NOMO-1 treated with dmso at 0.1 percent for 144 hours (cell line): ENCODE results near the gene ZFPM1.

Experiments used
- DNase-seq: peaks from one replicate; lab custom pipeline; 2025; ENCODE audit not compliant: unreplicated experiment; lab: John Stamatoyannopoulos, UW

Gene ZFPM1

DNA sequence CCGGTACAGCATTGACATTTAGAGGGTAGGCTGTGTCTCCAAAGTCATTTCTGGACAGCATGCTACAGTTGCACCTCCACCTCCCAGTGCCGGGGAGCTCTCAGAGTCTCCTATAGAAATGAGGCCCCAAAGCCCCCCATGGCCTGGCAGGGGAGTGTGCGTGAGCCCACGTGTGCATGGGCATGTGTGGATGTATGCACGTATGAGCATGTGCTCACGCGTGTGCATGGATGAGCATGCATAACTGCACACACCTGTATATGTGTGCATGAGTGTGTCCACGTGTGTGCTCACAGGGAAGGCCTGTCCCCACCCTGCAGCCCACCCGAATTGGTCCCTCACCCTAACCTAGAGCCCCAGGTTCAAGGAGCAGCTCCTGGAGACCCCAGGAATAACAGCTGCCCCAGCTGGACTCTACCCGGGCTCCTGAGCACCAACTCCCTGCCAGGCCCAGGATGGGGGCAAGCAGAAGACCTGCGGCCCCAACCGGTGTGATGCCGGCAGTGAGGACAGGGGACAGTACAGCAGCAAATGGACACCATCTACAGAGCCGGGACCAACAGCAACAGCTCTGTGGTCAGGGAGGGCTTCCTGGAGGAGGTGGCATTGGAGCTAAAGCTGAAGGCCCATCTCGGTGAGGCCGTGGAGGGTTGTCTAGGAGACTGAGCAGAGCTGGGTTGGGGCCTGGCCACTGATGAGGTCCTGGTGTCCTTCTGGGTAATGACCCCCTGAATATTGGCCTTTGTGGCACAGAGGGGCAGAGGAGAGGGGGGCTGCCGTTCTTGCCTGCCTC is 35.2 kb upstream of the ZFPM1 start:
- no peak for DNase-seq

DNA sequence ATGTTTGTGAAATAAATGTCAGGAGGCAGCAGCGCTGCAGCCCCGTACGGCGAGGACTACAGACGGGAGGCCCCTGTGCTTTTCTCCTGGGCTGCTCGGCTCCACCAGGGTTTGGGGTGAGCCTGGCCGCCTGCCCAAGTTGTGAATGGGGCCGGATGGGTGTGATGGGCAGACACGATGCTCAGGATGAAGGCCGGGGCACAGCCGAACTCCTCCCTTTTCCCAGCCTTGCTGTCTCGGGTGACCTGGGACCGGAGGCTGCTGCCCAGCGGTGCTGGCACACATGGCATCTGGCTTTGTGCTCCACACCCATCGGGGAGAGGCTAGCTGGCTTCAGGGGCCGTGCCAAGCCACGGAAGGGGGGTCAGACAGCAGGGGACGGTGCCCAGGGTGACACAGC is 34.2 kb upstream of the ZFPM1 start:
- DNase-seq, result no peak

DNA sequence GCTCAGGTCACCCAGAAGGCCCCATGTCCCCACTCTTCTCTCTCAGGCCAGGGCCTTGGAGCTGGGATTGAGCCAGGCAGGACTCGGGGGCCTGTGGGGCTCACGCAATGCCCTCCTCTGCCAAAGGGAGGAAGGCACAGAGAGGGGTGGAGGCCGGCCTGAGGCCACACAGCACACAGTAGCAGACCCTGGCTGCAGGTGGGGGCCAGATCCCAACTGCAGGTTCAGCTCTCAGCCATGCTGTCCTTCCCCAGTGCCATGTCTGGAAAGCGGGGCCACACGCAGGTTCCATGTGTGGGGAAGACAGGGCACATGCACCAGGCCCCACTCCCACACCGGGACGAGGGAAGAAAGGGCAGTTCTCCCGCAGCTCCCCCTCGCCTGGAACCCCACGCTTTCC is 33.3 kb upstream of the ZFPM1 start:
- DNase-seq, result no peak

DNA sequence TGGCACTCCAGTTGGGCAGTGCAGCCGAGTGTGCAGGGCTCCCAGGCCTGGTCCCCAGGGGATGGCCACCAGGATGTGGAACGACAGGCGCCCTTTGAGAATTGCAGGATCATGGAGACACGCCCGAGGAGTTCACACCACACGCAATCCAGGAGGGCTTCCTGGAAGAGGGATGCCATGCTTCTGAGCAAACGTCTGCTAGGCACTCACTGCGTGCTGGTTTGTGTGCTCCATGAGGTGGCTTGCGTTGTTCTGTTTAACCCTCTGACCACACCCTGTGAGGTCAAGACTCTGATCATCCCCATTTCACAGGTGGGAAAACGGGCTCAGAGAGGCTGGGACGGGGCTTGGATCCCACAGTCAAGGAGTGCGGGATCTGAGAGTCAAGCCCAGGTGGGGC is 32.6 kb upstream of the ZFPM1 start:
- no peak for DNase-seq

DNA sequence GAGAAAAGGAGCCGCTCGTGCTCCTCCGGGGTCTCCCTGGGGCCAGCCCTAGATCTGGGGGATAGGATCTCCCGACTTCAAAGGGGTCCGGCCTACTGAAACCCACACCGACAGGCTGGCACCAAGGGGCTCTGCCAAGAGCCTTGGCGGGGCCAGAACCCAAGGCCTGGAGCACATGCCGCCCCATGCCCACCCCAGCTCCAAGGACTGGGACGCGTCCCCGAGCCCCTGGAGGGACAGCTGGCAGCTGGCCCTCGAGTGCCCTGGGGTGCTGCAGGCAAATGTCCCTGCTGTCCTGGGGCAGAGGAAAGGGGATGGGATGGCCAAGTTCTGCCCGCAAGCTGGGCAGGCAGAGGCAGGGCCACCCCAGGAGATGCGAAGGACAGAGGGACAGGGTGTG is 31.8 kb upstream of the ZFPM1 start:
- DNase-seq, result no peak

DNA sequence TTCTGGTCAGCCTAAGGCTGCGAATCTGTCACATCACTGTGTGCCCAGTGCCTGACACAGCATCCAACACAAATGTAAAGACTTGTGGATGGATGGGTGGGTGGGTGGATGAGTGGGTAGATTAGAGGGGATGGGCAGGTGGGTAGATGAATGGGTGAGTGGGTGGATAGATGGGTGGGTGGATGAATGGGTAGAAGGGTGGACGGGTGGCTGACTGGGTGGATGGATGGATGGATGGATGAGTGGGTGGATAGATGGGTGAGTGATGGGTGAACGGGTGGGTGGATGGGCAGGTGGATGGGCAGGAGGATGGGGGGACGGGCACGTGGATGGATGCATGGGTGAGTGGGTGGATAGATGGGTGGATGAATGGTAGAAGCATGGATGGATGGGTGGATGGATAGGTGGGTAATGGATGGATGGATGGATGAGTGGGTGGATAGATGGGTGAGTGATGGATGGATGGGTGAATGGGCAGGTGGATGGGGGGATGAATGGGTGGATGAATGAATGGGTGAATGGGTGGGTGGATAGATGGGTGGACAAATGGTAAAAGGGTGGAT is 31.1 kb upstream of the ZFPM1 start:
- DNase-seq, result no peak

DNA sequence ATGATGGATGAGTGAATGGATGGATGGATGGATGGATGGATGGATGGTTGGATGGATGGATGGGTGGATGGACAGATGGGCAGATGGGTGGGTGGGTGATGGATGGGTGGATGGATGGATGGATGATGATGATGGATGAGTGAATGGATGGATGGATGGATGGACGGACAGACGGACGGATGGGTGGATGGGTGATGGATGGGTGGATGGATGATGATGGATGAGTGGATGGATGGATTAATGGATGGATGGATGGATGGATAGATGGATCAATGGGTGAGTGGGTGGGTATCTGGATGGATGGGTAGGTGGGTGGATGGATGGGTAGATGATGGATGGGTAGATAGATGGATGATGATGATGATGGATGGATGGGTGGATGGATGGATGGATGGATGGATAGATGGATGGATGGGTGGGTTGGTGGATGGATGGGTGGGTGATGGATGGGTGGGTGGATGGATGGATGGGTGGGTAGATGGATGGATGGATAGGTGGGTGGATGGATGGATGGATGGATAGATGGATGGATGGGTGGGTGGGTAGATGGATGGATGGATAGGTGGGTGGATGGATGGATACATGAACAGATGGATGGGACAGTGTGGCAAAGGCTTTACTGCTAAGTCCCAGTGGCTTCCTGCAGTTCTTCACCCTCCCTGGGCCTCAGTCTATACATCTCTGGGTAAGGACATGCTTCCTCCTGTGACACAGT is 30.2 kb upstream of the ZFPM1 start:
- no peak for DNase-seq

DNA sequence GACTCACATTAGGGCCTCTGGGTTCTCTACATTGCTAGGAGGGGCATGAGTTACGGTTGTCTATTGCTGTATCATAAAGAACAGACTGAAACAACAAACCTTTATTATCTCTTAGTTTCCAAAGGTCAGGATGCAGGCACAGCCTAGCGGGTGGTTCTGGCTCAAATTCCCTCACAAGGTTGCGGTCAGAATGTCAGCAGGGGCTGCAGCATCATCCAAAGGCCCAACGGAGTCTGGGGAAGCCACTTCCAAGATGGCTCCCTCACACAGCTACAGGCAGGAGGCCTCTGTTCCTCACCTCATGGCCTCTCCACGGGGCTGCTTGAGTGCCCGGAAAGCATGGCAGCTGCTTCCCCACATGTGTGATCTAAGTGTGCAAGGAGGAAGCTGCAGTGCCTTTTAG is 29.6 kb upstream of the ZFPM1 start:
- no peak for DNase-seq

DNA sequence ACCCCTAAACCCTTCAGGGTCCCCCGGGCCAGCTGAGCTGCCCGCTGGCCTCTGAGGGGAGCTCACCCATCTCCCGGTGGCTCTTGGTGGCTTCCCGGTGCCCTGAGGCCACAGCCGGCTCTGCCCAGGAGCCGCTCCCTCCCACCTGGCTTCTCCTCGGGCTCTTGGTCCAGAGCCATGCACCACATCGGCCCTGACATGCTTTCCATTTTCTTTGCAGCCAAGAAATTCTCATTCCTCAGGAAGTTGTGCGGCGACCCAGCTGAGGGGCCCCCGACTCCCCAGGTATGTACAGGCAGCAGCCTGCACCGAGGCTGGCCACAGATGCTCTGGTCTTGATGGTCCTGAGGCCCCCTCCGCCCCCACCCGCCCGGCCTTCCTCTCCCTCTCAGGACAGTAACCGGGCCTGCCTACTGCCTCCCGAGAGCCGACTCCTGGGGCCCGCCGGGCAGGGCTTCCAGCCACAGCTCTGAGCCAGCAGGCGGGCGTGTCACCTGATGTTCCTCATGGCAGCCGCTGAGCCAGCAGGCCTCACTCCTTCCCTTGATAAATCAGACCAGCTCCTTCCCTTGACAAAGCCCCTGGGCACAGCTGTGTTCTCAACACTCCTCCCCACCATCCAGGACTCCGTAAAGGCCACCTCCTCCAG is 28.4 kb upstream of the ZFPM1 start:
- no peak for DNase-seq

DNA sequence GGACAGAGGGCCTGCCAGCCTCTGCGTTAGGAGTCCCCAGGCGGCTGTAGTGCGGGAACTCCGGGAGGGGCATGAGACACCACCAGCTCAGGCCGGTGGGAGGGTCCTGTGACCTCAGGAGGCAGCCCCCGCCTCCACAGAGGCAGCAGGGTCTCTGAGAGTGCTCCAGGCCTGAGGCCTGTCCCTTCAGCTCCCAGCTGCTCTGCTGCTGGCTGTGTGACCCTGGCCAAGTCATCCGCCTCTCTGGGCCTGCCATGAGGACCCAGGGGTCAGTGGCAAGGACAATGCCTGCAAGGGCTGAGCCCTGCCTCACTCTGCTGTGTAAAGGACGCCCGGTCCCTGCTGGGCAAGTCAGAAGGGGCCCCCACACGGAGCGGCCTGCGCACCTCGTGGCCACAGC is 27.1 kb upstream of the ZFPM1 start:
- DNase-seq, result no peak

DNA sequence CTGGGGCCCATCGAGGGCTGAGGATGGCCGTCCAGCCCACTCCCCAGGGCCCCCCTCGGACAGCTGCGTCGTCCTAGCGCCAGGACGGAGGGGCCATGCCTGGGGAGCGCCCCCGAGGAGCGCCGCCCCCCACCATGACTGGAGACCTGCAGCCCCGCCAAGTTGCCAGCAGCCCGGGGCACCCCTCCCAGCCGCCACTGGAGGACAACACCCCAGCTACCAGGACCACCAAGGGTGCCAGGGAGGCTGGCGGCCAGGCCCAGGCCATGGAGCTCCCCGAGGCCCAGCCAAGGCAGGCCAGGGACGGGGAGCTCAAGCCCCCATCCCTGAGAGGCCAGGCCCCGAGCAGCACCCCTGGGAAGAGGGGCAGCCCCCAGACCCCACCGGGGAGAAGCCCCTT is 25.7 kb upstream of the ZFPM1 start:
- no peak for DNase-seq

DNA sequence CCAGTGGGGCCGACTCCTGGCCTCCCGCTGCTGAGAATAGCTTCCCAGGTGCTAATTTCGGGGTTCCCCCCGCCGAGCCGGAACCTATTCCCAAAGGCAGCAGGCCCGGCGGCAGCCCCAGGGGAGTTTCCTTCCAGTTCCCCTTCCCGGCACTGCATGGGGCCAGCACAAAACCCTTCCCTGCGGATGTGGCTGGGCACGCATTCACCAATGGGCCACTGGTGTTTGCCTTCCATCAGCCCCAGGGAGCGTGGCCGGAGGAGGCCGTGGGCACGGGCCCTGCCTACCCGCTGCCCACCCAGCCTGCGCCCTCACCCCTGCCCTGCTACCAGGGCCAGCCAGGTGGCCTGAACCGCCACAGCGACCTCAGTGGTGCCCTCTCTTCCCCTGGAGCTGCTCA is 24.9 kb upstream of the ZFPM1 start:
- no peak for DNase-seq

DNA sequence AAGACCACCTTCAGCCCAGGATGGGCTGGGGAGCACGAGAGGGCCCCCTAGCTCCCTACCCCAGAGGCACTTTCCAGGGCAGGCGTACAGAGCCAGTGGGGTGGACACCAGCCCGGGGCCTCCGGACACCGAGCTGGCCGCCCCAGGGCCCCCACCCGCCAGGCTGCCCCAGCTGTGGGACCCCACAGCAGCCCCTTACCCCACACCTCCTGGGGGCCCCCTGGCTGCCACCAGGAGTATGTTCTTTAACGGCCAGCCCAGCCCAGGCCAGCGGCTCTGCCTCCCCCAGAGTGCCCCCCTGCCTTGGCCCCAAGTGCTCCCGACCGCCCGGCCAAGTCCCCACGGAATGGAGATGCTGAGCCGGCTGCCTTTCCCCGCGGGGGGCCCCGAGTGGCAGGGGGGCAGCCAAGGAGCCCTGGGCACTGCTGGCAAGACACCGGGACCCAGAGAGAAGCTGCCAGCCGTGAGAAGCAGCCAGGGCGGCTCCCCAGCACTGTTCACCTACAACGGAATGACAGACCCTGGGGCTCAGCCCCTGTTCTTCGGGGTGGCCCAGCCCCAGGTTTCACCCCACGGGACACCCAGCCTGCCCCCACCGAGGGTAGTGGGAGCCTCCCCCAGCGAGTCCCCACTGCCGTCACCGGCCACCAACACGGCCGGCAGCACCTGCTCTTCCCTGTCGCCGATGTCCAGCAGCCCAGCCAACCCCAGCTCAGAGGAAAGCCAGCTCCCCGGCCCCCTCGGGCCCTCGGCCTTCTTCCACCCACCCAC is 24.3 kb upstream of the ZFPM1 start:
- no peak for DNase-seq

DNA sequence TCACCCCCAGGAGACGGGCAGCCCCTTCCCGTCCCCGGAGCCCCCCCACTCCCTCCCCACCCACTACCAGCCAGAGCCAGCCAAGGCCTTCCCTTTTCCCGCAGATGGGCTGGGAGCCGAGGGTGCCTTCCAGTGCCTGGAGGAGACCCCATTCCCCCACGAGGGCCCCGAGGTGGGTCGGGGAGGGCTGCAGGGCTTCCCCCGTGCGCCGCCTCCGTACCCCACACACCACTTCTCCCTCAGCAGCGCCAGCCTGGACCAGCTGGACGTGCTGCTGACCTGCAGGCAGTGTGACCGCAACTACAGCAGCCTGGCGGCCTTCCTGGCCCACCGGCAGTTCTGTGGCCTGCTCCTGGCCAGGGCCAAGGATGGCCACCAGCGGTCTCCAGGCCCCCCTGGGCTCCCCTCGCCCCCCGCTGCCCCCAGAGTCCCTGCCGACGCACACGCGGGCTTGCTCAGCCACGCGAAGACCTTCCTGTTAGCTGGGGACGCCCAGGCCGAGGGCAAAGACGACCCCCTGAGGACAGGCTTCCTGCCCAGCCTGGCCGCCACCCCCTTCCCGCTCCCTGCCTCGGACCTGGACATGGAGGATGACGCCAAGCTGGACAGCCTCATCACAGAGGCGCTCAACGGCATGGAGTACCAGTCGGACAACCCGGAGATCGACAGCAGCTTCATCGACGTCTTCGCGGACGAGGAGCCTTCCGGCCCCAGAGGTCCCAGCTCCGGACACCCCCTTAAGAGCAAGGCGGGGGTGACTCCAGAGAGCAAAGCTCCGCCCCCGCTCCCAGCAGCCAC is 23.5 kb upstream of the ZFPM1 start:
- no peak for DNase-seq

DNA sequence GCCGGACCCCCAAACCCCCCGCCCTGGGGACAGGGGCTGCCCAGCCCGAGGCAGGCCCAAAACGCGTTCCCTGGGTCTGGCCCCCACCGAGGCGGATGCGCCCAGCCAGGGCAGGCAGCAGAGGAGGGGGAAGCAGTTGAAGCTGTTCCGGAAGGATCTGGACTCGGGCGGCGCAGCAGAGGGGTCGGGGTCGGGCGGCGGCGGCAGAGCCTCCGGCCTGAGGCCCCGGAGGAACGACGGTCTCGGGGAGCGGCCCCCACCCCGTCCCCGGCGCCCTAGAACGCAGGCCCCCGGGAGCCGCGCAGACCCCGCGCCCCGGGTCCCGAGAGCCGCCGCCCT is 22.9 kb upstream of the ZFPM1 start:
- DNase-seq, result no peak

DNA sequence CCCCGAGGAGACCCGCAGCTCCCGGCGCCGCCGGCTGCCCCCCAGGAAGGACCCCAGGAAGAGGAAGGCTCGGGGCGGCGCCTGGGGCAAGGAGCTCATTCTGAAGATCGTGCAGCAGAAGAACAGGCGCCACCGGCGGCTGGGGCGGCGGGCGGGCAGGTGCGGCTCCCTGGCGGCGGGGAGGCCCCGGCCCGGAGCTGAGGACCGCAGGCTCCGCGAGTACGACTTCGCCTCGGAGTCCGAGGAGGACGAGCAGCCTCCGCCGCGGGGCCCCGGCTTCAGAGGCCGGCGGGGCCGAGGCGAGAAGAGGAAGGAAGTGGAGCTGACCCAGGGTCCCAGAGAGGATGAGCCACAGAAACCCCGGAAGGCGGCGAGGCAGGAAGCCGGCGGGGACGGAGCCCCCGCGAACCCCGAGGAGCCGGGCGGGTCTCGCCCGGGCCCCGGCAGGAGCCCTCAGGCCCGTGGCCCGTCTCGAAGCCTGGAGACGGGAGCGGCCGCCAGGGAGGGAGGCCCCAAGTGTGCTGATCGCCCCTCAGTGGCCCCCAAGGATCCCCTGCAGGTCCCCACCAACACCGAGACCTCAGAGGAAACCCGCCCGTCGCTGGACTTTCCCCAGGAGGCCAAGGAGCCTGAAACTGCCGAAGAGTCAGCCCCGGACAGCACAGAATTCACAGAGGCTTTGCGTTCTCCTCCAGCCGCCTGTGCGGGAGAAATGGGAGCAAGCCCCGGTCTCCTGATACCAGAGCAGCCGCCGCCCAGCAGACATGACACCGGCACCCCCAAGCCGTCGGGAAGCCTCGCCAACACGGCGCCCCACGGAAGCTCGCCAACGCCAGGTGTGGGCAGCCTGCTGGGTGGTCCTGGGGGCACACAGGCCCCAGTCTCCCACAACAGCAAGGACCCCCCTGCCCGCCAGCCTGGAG is 22.3 kb upstream of the ZFPM1 start:
- DNase-seq, result peak; percentile 51

DNA sequence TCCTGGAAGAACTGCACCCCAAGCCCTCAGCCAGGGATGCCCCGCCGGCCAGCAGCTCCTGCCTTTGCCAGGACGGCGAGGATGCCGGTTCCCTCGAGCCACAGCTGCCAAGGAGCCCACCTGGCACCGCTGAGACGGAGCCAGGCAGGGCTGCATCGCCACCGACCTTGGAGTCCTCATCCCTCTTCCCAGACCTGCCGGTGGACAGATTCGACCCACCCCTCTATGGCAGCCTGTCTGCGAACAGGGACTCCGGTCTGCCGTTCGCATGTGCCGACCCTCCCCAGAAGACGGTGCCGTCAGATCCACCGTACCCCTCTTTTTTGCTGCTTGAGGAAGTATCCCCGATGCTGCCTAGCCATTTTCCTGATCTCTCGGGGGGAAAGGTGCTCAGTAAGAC is 21.4 kb upstream of the ZFPM1 start:
- DNase-seq, result no peak

DNA sequence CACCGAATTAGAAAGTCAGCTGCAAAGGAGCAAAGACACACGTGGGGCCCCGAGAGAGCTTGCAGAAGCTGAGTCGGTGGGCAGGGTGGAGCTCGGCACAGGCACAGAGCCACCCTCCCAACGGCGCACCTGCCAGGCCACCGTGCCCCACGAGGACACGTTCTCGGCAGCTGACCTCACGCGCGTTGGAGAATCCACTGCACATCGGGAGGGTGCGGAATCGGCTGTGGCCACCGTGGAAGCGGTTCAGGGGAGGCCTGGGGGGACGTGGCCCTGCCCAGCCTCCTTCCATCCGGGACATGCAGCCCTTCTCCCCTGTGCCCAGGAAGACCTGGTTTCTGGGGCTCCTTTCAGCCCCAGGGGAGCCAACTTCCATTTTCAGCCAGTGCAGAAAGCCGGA is 20.9 kb upstream of the ZFPM1 start:
- no peak for DNase-seq

DNA sequence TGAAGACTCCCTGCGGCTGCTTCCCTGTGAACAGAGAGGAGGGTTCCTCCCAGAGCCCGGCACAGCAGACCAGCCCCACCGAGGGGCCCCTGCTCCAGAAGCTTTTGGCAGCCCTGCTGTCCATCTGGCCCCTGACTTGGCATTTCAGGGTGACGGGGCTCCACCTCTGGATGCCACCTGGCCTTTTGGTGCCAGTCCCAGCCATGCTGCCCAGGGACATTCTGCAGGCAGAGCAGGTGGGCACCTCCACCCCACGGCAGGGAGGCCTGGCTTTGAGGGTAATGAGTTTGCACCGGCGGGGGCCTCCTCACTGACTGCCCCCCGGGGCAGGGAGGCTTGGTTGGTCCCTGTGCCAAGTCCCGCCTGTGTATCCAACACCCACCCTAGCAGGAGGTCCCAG is 20.3 kb upstream of the ZFPM1 start:
- DNase-seq, result no peak
